ENCODE results near the gene CCL21. TPM values are rescaled to one million over a fixed set of nuclear protein-coding genes. Genes with fewer than 3 reads are reported as not detected.
A peak's percentile ranks its signal among the peaks of the same experiment; 100 is the strongest.

CCL21 gene
- total and polyA plus RNA-seq, 10 of the 15 experiments (the other 5 are each of a cell fraction or from before 2014, with no cell fraction given): 0.26 TPM; not detected in 9

DNA sequence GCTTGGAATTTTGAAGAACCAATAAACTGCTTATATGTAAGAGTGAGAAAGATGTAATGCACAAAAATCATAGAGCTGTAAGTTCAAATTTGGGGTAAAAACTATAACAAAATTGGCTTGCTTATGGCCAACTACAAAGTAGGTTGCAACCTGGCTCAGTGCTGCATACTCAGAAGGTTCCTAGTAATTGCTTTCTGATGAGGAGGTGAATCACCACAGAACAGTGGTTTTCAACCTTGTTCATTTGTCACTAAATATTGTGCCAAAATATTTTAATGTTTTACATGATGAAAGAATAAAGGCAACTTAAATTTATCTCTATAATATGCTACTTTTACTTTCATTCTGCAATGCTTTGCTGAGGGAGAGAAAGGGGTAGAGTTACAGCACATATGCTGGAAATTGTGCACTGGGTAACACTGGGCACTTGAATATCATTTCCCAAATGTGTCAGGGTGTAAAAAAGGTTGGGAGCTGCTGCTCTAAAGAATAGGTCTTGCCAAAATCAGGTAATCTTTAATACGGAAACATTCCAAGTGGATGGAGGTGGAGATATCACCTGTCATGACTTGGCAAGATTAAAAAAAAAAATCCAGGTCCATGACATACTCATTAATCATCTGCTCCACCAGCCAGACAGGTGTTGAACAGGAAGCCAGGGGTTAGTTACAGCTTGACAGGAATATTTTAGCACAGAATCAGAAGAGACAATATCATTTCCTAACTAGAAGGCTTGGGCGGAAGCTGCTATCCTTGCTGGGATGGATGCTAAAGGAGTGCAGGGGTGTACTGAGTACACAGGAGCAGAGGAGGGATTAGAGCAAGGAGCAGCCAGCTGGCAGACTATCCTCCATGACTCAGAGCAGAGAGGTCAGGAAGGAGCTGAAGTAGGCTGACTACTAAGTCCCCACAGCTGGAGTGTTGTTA lies 34.6 kb upstream of the CCL21 start (continued):
- no peak for TF ChIP-seq HDAC6 (IDR thresholded peaks at IDR 0.05; ENCODE audit: unreplicated experiment)
- no peak for TF ChIP-seq TCF7 (IDR thresholded peaks at IDR 0.05; ENCODE audit: borderline replicate concordance)
- no peak for TF ChIP-seq EED (IDR thresholded peaks at IDR 0.05; ENCODE audit: low read depth)

DNA sequence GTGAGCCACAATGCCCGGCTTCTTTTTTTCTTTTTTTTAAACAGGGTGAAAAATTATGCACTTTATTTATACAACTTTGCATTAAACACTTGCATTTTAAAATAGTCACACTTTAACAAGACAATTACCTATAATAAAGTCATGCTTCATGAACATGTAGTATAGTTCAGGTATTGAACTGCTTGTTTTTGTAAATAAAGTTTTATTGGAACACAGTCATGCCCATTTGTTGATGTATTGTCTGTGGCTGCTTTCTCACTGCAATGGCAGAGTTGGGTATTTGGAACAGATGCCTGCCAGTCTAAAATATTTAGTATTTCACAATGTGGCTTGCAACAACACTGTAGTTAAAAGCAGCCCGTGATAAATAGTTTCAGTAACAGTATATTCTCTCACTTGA lies 32.8 kb upstream of the CCL21 start:
- Histone ChIP-seq H3K79me2 (ENCODE audit: control insufficient read depth, insufficient read depth, low read length) (no peaks in the 10 kb centered on the region), H3K9me3 (replicated peaks; ENCODE audit: control insufficient read depth, insufficient read depth, low read length) (no peaks in the 10 kb centered on the region), H3K27me3 (replicated peaks in 1 of 2; ENCODE audit: control insufficient read depth in 2 of 2, insufficient read depth in 2 of 2, low read length in 1 of 2) (no peaks in the 10 kb centered on the region), H3K27ac (ENCODE audit: control insufficient read depth, insufficient read depth) (no peak overlapping the region), H3K4me1 (ENCODE audit: control insufficient read depth, insufficient read depth, low read length) (no peaks in the 10 kb centered on the region), H3K36me3 (ENCODE audit: control insufficient read depth in 2 of 2, insufficient read depth in 2 of 2, low read length in 1 of 2) (no peaks in the 10 kb centered on the region), H4K20me1 (ENCODE audit: control insufficient read depth, insufficient read depth) (no peaks in the 10 kb centered on the region), H2AFZ (ENCODE audit: control insufficient read depth, low read depth, low read length) (no peak overlapping the region), H3K4me3 (no peak overlapping the region), H3K9ac (ENCODE audit: control insufficient read depth, insufficient read depth, low read length) (no peak overlapping the region), H3K4me2 (ENCODE audit: control insufficient read depth, insufficient read depth) (no peak overlapping the region)
- 39% methylated on average over 2 of the region's 2 CpGs for WGBS (ENCODE audit: insufficient coverage, insufficient replicate concordance, low lambda C conversion rate, missing lambda C conversion rate)
- TF ChIP-seq RELA (IDR thresholded peaks at IDR 0.05; ENCODE audit: borderline replicate concordance, partially characterized antibody): no peak
- TF ChIP-seq, protein P1, sequence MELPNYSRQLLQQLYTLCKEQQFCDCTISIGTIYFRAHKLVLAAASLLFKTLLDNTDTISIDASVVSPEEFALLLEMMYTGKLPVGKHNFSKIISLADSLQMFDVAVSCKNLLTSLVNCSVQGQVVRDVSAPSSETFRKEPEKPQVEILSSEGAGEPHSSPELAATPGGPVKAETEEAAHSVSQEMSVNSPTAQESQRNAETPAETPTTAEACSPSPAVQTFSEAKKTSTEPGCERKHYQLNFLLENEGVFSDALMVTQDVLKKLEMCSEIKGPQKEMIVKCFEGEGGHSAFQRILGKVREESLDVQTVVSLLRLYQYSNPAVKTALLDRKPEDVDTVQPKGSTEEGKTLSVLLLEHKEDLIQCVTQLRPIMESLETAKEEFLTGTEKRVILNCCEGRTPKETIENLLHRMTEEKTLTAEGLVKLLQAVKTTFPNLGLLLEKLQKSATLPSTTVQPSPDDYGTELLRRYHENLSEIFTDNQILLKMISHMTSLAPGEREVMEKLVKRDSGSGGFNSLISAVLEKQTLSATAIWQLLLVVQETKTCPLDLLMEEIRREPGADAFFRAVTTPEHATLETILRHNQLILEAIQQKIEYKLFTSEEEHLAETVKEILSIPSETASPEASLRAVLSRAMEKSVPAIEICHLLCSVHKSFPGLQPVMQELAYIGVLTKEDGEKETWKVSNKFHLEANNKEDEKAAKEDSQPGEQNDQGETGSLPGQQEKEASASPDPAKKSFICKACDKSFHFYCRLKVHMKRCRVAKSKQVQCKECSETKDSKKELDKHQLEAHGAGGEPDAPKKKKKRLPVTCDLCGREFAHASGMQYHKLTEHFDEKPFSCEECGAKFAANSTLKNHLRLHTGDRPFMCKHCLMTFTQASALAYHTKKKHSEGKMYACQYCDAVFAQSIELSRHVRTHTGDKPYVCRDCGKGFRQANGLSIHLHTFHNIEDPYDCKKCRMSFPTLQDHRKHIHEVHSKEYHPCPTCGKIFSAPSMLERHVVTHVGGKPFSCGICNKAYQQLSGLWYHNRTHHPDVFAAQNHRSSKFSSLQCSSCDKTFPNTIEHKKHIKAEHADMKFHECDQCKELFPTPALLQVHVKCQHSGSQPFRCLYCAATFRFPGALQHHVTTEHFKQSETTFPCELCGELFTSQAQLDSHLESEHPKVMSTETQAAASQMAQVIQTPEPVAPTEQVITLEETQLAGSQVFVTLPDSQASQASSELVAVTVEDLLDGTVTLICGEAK (IDR thresholded peaks at IDR 0.05; ENCODE audit: borderline replicate concordance): peak; percentile 58
- FAIRE-seq: no peak
- in situ Hi-C loops (cut with MboI) (no loop called here), intact Hi-C loops (cut with micrococcal nuclease; ENCODE audit: unreplicated experiment) (no loop called here)
- ChIA-PET SMC1A (ENCODE audit: uncharacterized antibody, unreplicated experiment) (no interaction called here), POLR2A (no interaction called here), RAD21 (ENCODE audit: unreplicated experiment) (no interaction called here), CTCF (no interaction called here)
- DNase-seq (ENCODE audit: low read depth, low spot score): no peak
- ATAC-seq: no peak
- no TSS peak for BruUV-seq (replicated peaks)
